ENCODE measurements around the gene PAX2. TPM values are rescaled to one million over a fixed set of nuclear protein-coding genes. Genes with fewer than 3 reads are reported as not detected.

PAX2 gene
- total and polyA plus RNA-seq, 2 of the 13 experiments (the other 11 are each of a cell fraction or from before 2014, with no cell fraction given), result not detected

- no peak overlapping the region for H2AFZ ChIP-seq (ENCODE audit: low read length)
- H3K36me3 ChIP-seq (replicated peaks in 1 of 2; ENCODE audit: control insufficient read depth in 1 of 2, insufficient read depth in 2 of 2, low read length in 2 of 2), result no peaks in the 10 kb centered on the region
- ChIA-PET POLR2A (no interaction called here), CTCF (ENCODE audit: low intra/inter-chr PET ratio, low total read pairs) (no interaction called here)
- H3K79me2 ChIP-seq (ENCODE audit: insufficient read depth, low read length), result no peaks in the 10 kb centered on the region
- 0% methylated on average over 1 of the region's 1 CpG for WGBS (ENCODE audit: low lambda C conversion rate)
- TF ChIP-seq CENPT (CRISPR knock-in tag; IDR thresholded peaks at IDR 0.05; ENCODE audit: low read depth) (no peak), ATF2 (CRISPR knock-in tag; IDR thresholded peaks at IDR 0.05) (no peak)
- H3K27me3 ChIP-seq (ENCODE audit: control insufficient read depth in 1 of 2, insufficient read depth in 2 of 2, low read length in 2 of 2), result peaks cover 2 to 49% of the 10 kb centered on the region in 2 experiments
- no peaks in the 10 kb centered on the region for H3K9me3 ChIP-seq (ENCODE audit: low read length)
- no peaks in the 10 kb centered on the region for H3K4me1 ChIP-seq (ENCODE audit: insufficient read depth, low read length)
- in situ Hi-C loops (cut with HindIII; ENCODE audit: extremely low pct_ligation_motif_present, low pct_unique_long_range_greater_than_20kb) (no loop called here), intact Hi-C loops (cut with micrococcal nuclease; ENCODE audit: unreplicated experiment) (no loop called here)
- no peak for DNase-seq (ENCODE audit: low spot score)
- no peaks in the 10 kb centered on the region for H4K20me1 ChIP-seq (ENCODE audit: insufficient read depth, low read length)
- no peak for FAIRE-seq
- BruUV-seq (replicated peaks), result no TSS peak
- no peak overlapping the region for H3K9ac ChIP-seq (ENCODE audit: insufficient read depth, low read depth, low read length)
- no peak for ATAC-seq
- H3K4me3 ChIP-seq (replicated peaks in 1 of 3; ENCODE audit: insufficient read depth in 1 of 3, low read depth in 2 of 3, low read length in 3 of 3), result no peak overlapping the region
- H3K27ac ChIP-seq (ENCODE audit: extremely low read length, insufficient read depth, low read length), result no peak overlapping the region
- H3K4me2 ChIP-seq (ENCODE audit: low read depth, low read length), result no peak overlapping the region
Measured at GRCh38 chr10:100718197-100718742, 27.1 kb upstream of the PAX2 start.

GRCh38 chr10:100723180-100723579 lies 22.2 kb upstream of the PAX2 start:
- Histone ChIP-seq H3K4me2 (ENCODE audit: low read depth, low read length) (no peak overlapping the region), H3K9me3 (ENCODE audit: low read length) (no peaks in the 10 kb centered on the region), H3K4me3 (replicated peaks in 1 of 3; ENCODE audit: insufficient read depth in 1 of 3, low read depth in 2 of 3, low read length in 3 of 3) (no peak overlapping the region), H3K27me3 (ENCODE audit: control insufficient read depth in 1 of 2, insufficient read depth in 2 of 2, low read length in 2 of 2) (peaks cover 2 to 51% of the 10 kb centered on the region in 2 experiments; a peak in 4 of 5 replicates), H3K36me3 (replicated peaks in 1 of 2; ENCODE audit: control insufficient read depth in 1 of 2, insufficient read depth in 2 of 2, low read length in 2 of 2) (no peaks in the 10 kb centered on the region), H3K79me2 (ENCODE audit: insufficient read depth, low read length) (no peaks in the 10 kb centered on the region), H4K20me1 (ENCODE audit: insufficient read depth, low read length) (no peaks in the 10 kb centered on the region), H2AFZ (ENCODE audit: low read length) (no peak overlapping the region), H3K27ac (ENCODE audit: extremely low read length, insufficient read depth, low read length) (no peak overlapping the region), H3K4me1 (ENCODE audit: insufficient read depth, low read length) (no peaks in the 10 kb centered on the region), H3K9ac (ENCODE audit: insufficient read depth, low read depth, low read length) (no peak overlapping the region)
- ChIA-PET CTCF (ENCODE audit: low intra/inter-chr PET ratio, low total read pairs) (no interaction called here), POLR2A (no interaction called here)
- ATAC-seq, result no peak
- DNase-seq (ENCODE audit: low spot score), result no peak
- in situ Hi-C loops (cut with HindIII; ENCODE audit: extremely low pct_ligation_motif_present, low pct_unique_long_range_greater_than_20kb), result no loop called here
- no peak for FAIRE-seq
- intact Hi-C loops (cut with micrococcal nuclease; ENCODE audit: unreplicated experiment), result no loop called here
- WGBS (ENCODE audit: low lambda C conversion rate), result 40% methylated on average over 4 of the region's 5 CpGs
- no peak for TF ChIP-seq ZNF614 (CRISPR knock-in tag; IDR thresholded peaks at IDR 0.05; ENCODE audit: borderline replicate concordance)
- no peak for TF ChIP-seq REST (IDR thresholded peaks at IDR 0.05; ENCODE audit: borderline replicate concordance in 1 of 2, low read depth in 1 of 2, low read length in 2 of 2)
- no peak for TF ChIP-seq EZH2 (conservative IDR thresholded peaks at IDR 0.05; ENCODE audit: low read depth, low read length)
- TF ChIP-seq ZNF850 (CRISPR knock-in tag; conservative IDR thresholded peaks at IDR 0.05), result no peak
- no TSS peak for BruUV-seq (replicated peaks)

All from HepG2 (cell line).